ENCODE data around the gene STX2. TPM values are rescaled to one million over a fixed set of nuclear protein-coding genes. Genes with fewer than 3 reads are reported as not detected.

STX2 gene
- polyA plus RNA-seq, 1 donor, result 18.4 TPM

DNA sequence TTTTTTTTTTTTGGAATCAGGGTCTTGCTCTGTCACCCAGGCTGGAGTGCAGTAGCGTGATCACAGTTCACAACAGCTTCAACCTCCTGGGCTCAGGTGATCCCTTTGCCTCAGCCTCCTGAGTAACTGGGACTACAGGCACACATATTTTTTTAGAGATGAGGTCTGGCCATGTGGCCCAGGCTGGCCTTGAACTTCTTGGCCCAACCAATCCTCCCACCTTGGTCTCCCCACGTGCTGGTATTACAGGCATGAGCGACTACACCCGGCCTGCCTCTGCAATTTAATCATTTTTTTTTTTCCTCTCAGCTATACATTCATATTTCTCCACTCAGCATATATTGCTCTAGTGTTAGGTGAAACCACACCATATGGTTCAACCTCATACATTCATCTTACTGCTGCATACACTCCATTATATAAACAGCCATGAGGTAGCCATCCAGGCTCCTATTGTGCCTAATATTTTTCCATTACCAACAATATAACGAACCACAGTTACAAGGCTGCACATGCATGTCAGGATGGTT lies 7.1 kb downstream of the STX2 start:
- Histone ChIP-seq H3K9me3 (ENCODE audit: control insufficient read depth, low read depth, low read length) (no peaks in the 10 kb centered on the region), H3K36me3 (ENCODE audit: control insufficient read depth, insufficient read depth, low read length) (no peaks in the 10 kb centered on the region), H3K27ac (ENCODE audit: low read length) (peak overlapping the region; percentile 76), H3K4me3 (ENCODE audit: low read length) (no peak overlapping the region), H3K27me3 (ENCODE audit: control insufficient read depth, insufficient read depth, low read length) (no peaks in the 10 kb centered on the region), H3K4me1 (ENCODE audit: control insufficient read depth, insufficient read depth, low read length) (peaks cover 36% of the 10 kb centered on the region)
- DNase-seq, result no peak
- WGBS (ENCODE audit: insufficient coverage, low lambda C conversion rate), result 27% methylated on average over 2 of the region's 5 CpGs

DNA sequence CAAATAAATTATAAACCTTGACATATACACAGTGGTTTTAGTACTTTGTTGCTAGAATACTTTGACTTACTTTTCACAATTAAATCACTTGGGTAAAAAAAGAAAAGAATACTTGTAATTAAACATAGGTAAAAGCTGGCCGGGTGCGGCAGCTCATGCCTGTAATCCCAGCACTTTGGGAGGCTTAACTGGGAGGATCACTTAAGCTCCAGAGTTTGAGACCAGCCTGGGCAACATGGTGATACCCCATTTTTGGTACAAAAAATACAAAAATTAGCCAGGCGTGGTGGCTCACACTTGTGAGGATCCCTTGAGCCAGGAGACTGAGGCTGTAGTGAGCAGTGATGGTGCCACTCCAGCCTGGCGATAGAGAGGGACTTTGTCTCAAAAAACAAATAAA lies 7.8 kb downstream of the STX2 start:
- H3K4me3 ChIP-seq (ENCODE audit: low read length), result no peak overlapping the region
- H3K4me1 ChIP-seq (ENCODE audit: control insufficient read depth, insufficient read depth, low read length), result peaks cover 36% of the 10 kb centered on the region
- H3K9me3 ChIP-seq (ENCODE audit: control insufficient read depth, low read depth, low read length), result peaks cover 2% of the 10 kb centered on the region
- WGBS (ENCODE audit: insufficient coverage, low lambda C conversion rate), result no CpG with 5 or more reads among the region's 4 CpGs
- no peak for DNase-seq
- H3K27ac ChIP-seq (ENCODE audit: low read length), result peak overlapping the region; percentile 50
- no peaks in the 10 kb centered on the region for H3K36me3 ChIP-seq (ENCODE audit: control insufficient read depth, insufficient read depth, low read length)
- no peaks in the 10 kb centered on the region for H3K27me3 ChIP-seq (ENCODE audit: control insufficient read depth, insufficient read depth, low read length)

DNA sequence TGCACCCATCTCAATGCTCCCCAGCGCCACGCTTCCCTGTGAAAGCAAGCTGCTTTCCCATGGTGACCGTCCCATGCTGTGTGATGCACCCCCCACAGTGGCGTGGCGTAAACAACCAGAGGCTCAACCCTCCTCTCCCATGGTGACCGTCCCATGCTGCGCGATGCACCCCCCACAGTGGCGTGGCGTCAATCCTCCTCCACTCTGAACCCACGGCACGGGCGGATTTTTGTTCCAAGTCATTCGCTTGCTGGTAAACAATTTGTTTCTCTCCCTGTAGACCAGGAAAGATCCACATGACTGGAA lies 8.9 kb downstream of the STX2 start:
- H3K4me1 ChIP-seq (ENCODE audit: control insufficient read depth, insufficient read depth, low read length), result peaks cover 36% of the 10 kb centered on the region
- H3K27ac ChIP-seq (ENCODE audit: low read length), result peak overlapping the region; percentile 50
- no peak overlapping the region for H3K4me3 ChIP-seq (ENCODE audit: low read length)
- peaks cover 4% of the 10 kb centered on the region for H3K9me3 ChIP-seq (ENCODE audit: control insufficient read depth, low read depth, low read length)
- DNase-seq, result no peak
- no peaks in the 10 kb centered on the region for H3K36me3 ChIP-seq (ENCODE audit: control insufficient read depth, insufficient read depth, low read length)
- H3K27me3 ChIP-seq (ENCODE audit: control insufficient read depth, insufficient read depth, low read length), result no peaks in the 10 kb centered on the region
- WGBS (ENCODE audit: insufficient coverage, low lambda C conversion rate), result 78% methylated on average over 4 of the region's 14 CpGs

DNA sequence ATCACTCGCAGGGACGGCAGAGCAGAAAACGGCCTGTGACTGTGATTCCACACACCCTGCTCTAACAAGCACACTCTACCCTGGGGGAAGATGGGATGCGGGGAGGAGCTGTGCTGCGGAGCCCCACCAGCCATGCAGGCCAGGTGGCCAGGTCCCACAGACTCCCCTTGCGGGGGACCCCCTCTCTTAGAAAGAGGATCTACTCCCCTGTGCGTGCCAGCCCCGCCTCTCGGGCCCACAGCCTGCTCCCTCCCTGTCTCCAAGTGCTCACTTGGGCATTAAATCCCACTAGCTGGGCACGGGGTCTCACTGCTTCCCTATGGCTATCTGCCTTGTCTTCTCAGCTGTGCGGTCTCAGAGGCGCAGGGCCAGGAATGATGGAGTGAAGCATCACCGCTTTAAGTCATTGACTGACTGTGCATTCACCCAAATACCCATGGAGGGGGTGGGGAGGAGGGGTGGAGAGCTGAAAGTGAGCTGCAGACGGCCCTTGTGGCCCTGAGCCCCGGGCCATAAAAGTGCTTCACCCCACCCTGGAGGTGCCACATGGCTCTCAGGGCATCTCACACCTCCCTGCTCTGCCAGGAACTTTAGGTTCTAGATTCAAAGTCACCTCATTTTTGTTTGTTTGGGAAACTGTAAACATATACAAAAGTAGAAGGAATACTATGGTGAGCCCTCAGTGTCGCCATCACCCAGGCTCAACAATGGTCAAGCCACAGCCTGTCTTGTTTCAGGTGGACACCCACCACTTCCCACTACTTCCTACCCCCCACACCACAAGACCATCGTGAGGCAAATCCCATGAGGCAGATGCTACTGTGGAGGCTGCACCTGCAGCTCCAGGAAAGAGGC lies 9.4 kb downstream of the STX2 start:
- H3K4me1 ChIP-seq (ENCODE audit: control insufficient read depth, insufficient read depth, low read length), result peaks cover 36% of the 10 kb centered on the region

DNA sequence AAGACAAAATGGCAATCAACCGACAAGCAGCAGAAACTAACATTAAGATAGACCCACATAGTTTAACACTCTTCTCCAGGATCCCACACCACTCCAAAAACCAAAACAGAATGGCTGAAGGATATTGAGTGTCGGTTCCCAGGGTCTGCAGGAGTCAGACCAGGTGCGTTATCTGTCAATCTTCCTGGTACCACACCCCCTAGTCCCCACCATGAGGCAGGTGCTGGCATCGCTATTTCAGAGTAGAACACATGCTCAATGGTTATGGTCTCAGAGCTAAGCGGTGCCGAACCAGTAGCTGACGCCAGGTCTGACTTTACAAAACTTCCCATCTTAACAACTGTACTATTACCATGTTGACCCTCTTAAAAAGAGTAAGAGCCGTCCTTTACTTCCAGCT lies 10.2 kb downstream of the STX2 start:
- Histone ChIP-seq H3K9me3 (ENCODE audit: control insufficient read depth, low read depth, low read length) (peaks cover 4% of the 10 kb centered on the region), H3K4me1 (ENCODE audit: control insufficient read depth, insufficient read depth, low read length) (peaks cover 35% of the 10 kb centered on the region), H3K4me3 (ENCODE audit: low read length) (no peak overlapping the region), H3K27me3 (ENCODE audit: control insufficient read depth, insufficient read depth, low read length) (no peaks in the 10 kb centered on the region), H3K36me3 (ENCODE audit: control insufficient read depth, insufficient read depth, low read length) (no peaks in the 10 kb centered on the region), H3K27ac (ENCODE audit: low read length) (no peak overlapping the region)
- WGBS (ENCODE audit: insufficient coverage, low lambda C conversion rate), result no CpG with 5 or more reads among the region's 8 CpGs
- DNase-seq, result no peak

More for the DNA sequence above, 9.4 kb downstream of the STX2 start:
- peaks cover 4% of the 10 kb centered on the region for H3K9me3 ChIP-seq (ENCODE audit: control insufficient read depth, low read depth, low read length)
- no peak overlapping the region for H3K27ac ChIP-seq (ENCODE audit: low read length)
- H3K27me3 ChIP-seq (ENCODE audit: control insufficient read depth, insufficient read depth, low read length), result no peaks in the 10 kb centered on the region
- no peak overlapping the region for H3K4me3 ChIP-seq (ENCODE audit: low read length)
- no peaks in the 10 kb centered on the region for H3K36me3 ChIP-seq (ENCODE audit: control insufficient read depth, insufficient read depth, low read length)
- DNase-seq, result no peak
- no CpG with 5 or more reads among the region's 17 CpGs for WGBS (ENCODE audit: insufficient coverage, low lambda C conversion rate)

DNA sequence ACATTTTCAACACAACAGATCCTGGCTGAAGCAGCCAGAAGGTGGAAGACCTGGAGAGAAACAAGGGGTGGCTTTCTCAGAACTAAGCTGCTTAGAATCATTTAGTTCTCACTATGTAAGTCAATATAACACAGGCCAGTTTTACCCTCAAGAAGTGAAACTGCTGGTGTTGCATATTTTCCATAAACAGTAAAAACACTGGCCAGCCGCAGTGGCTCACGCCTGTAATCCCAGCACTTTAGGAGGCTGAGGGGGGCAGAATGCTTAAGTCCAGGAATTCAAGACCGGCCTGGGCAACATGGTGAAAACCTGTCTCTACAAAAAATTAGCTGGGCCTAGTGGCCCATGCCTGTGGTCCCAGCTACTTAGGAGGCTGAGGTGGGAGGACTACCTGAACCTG lies 11.6 kb downstream of the STX2 start:
- Histone ChIP-seq H3K27ac (ENCODE audit: low read length) (peak overlapping the region; percentile 77), H3K4me3 (ENCODE audit: low read length) (no peak overlapping the region), H3K9me3 (ENCODE audit: control insufficient read depth, low read depth, low read length) (peaks cover 4% of the 10 kb centered on the region), H3K4me1 (ENCODE audit: control insufficient read depth, insufficient read depth, low read length) (peaks cover 21% of the 10 kb centered on the region), H3K27me3 (ENCODE audit: control insufficient read depth, insufficient read depth, low read length) (no peaks in the 10 kb centered on the region), H3K36me3 (ENCODE audit: control insufficient read depth, insufficient read depth, low read length) (peaks cover 11% of the 10 kb centered on the region)
- no CpG with 5 or more reads among the region's 3 CpGs for WGBS (ENCODE audit: insufficient coverage, low lambda C conversion rate)
- peak in 1 of 2 donors; percentile 54 for DNase-seq

DNA sequence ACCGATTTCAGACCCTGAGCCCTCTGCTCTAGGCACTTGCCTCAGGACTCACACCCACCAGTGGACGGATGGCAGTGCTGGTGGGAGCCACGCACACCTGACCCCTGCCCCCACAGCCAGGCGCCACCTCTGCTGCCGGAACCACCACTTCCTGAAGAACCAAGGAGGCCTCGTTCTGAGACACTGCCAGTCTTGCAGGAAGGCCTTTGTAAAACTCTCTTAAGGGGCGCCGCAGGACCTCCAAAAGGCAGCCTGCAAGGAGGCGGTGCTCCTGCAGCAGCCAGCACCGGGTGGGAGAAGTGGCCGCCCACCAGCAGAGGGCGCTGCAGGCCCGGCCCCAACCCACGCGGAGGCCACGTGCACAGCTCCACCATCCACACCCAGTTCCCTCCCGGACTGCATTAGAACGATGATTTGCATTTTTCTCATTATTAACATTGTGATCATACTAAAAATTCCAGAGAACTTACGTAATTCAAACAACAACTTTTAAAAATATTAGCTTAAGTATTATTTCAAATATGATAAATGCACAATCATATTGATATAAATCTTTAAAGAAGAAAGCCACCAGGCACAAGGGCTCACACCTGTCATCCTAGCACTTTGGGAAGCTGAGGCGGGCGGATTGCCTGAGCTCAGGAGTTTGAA lies 12.8 kb downstream of the STX2 start:
- peaks cover 4% of the 10 kb centered on the region for H3K9me3 ChIP-seq (ENCODE audit: control insufficient read depth, low read depth, low read length)
- peaks cover 11% of the 10 kb centered on the region for H3K36me3 ChIP-seq (ENCODE audit: control insufficient read depth, insufficient read depth, low read length)
- peaks cover 12% of the 10 kb centered on the region for H3K4me1 ChIP-seq (ENCODE audit: control insufficient read depth, insufficient read depth, low read length)
- H3K4me3 ChIP-seq (ENCODE audit: low read length), result no peak overlapping the region
- DNase-seq, result peak; percentile 43 to 49
- WGBS (ENCODE audit: insufficient coverage, low lambda C conversion rate), result no CpG with 5 or more reads among the region's 21 CpGs
- H3K27ac ChIP-seq (ENCODE audit: low read length), result no peak overlapping the region
- no peaks in the 10 kb centered on the region for H3K27me3 ChIP-seq (ENCODE audit: control insufficient read depth, insufficient read depth, low read length)

DNA sequence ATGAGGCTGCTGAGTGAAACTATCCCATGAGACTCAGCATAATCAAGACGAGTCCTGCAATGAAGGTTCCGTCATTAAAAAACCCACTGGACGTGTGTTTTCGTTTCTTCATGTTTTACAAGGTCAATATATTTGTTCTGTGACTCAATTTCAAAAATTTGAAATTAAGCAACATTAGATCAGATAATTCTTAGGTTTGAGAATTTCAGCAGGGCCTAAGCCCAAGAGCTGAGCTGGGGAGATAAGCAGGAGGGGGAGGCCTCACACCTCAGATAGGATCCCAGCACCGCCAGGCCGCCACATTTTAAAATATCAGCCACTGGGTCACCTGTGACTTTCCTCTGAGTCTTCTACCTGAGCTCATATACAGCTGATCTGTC lies 13.3 kb downstream of the STX2 start:
- no CpG with 5 or more reads among the region's 6 CpGs for WGBS (ENCODE audit: insufficient coverage, low lambda C conversion rate)
- Histone ChIP-seq H3K27me3 (ENCODE audit: control insufficient read depth, insufficient read depth, low read length) (no peaks in the 10 kb centered on the region), H3K4me3 (ENCODE audit: low read length) (no peak overlapping the region), H3K27ac (ENCODE audit: low read length) (no peak overlapping the region), H3K4me1 (ENCODE audit: control insufficient read depth, insufficient read depth, low read length) (peaks cover 11% of the 10 kb centered on the region), H3K36me3 (ENCODE audit: control insufficient read depth, insufficient read depth, low read length) (peaks cover 14% of the 10 kb centered on the region), H3K9me3 (ENCODE audit: control insufficient read depth, low read depth, low read length) (peaks cover 4% of the 10 kb centered on the region)
- DNase-seq, result no peak

DNA sequence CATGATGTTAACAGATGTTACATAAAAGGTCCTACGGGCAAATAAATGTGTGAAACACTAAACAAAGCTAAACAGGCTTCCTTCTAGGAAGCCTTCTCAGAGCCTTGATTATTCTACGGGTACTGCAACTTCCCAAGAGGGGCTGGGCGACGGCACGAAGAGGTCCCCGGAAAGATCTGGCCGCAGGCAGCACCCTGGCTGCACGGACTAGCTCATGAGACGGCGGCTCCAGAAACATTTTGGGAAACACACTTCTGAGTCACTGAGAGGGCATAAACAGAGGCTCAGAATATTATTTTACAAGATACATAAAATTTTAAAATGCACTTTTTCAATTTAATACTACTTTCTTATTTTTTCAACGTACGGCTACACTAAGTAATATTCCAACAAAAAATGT lies 19.4 kb downstream of the STX2 start:
- Histone ChIP-seq H3K4me1 (ENCODE audit: control insufficient read depth, insufficient read depth, low read length) (peaks cover 7% of the 10 kb centered on the region), H3K4me3 (ENCODE audit: low read length) (no peak overlapping the region), H3K9me3 (ENCODE audit: control insufficient read depth, low read depth, low read length) (no peaks in the 10 kb centered on the region), H3K27ac (ENCODE audit: low read length) (no peak overlapping the region), H3K36me3 (ENCODE audit: control insufficient read depth, insufficient read depth, low read length) (peaks cover 20% of the 10 kb centered on the region), H3K27me3 (ENCODE audit: control insufficient read depth, insufficient read depth, low read length) (no peaks in the 10 kb centered on the region)
- DNase-seq, result no peak
- WGBS (ENCODE audit: insufficient coverage, low lambda C conversion rate), result 100% methylated on average over 2 of the region's 12 CpGs

DNA sequence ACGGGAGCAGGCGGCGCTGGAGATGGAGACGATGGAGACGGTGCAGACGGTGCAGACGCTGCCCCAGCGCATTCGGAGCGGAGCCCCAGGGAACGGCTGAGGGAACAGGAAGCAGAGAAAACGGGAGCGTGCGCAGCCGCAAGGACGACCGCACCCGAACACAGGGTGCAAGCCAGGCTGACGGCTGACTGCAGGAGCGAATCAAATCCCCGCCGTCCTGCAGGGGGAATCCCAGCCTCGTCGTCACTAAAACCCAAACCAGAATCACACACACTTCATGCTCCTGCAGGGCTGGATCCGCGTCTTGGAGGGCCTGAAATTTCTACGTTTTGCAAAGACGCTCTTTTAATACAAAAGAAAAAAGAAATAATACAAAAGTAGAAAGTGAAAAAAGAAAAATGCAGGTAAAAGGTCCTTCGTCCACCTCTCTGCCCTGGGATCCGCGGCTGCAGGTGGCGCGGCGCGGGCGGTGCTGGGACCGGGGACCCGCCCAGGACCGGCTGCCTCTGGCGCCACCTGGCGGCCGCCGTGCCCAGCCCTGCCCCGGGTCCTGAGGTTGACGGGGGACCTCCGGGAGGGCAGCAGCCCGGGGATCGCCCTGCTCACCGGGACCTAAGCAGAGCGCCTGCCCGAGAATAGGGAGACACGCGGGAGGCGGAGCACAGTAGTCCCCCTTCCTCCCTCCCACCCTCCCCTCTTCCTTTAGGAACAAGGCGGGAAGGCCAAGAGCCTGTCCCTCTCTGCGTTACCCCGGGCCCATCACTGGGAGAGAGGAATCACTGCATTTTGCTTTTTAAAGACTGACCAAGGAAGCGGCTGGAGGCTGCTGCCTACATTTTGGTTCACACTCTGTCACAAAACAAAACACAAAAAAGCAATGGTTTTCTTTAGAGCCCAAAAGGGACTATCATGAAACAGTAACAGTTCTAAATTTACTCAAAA lies 20.1 kb downstream of the STX2 start:
- DNase-seq, result peak; percentile 45 to 74
- Histone ChIP-seq H3K9me3 (ENCODE audit: control insufficient read depth, low read depth, low read length) (no peaks in the 10 kb centered on the region), H3K27ac (ENCODE audit: low read length) (peak overlapping the region; percentile 35)

More for the DNA sequence above, 20.1 kb downstream of the STX2 start:
- Histone ChIP-seq H3K4me1 (ENCODE audit: control insufficient read depth, insufficient read depth, low read length) (peaks cover 7% of the 10 kb centered on the region), H3K36me3 (ENCODE audit: control insufficient read depth, insufficient read depth, low read length) (peaks cover 20% of the 10 kb centered on the region), H3K27me3 (ENCODE audit: control insufficient read depth, insufficient read depth, low read length) (no peaks in the 10 kb centered on the region), H3K4me3 (ENCODE audit: low read length) (peak overlapping the region; percentile 56)
- WGBS (ENCODE audit: insufficient coverage, low lambda C conversion rate), result no CpG with 5 or more reads among the region's 58 CpGs

Data from large intestine (tissue), 3 donors.